Suppressor macrophage (primary cell): ENCODE measurements around the gene CCL22.
"Not testable (repeated sequence)": the region's sequence is repeated elsewhere in the genome, so short reads cannot be mapped to it uniquely, and the experiment has no call there.

Source experiments
- DNase-seq, 4 experiments: peaks; one replicate each; pipeline ENCODE4 v3.0.0-alpha.2; 2020 to 2022

Gene CCL22

DNA sequence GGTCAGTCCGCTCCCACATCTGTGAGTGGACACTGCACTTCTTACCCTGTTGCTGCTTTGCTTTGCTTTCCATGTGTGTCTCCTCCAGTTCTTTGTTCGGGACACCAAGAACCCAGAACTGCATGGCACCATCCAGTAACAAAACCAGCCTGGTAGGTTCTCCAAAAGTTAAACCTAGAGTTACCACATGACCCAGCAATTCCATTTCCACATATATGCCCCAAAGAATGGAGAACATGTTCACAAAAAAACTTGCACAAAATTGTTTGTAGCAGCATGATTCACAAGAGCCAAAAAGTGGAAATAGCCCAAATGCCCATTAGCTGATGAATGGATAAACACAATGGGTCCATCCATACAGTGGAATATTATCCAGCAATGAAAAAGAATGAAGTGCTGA is 10.3 kb upstream of the CCL22 start:
- peak; percentile 55 to 83 (median 68) for DNase-seq

DNA sequence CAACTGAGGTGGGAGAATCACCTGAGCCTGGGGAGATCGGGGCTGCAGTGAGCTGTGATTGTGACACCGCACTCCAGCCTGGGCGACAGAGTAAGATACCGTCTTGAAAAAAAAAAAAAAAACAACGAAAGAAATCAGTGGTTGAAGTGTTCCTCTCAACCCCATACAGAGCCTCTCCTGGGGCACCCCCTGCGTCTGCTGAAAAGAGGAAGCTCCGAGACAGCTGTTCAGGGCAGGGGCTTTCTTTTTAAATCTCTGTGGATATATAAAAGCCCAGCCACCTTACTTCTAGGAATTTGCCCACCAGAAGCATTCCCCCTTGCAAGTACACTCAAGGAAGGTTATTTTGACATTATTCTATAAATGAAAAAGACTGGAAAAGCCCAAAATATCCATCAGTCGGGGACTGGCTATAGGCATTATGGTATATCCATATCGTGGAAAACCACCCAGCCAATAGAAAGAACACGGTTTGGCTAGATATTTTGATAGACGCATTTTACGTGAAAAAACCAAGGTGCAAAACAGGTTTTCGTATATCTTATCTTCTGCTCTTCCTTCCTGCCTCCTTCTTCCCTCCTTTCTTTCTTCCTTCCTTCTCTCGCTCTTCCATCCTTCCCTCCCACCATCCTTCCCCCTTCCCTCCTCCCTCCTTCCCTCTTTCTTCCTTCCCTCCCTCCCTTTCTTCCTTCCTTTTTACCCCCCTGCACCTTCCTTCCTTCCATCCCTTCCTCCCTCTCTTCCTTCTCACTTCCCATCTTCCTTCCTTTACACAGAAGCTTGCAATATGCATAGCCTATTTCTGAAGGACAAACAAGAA is 9.2 kb upstream of the CCL22 start:
- DNase-seq = peak; percentile 53 to 78 (median 74)

DNA sequence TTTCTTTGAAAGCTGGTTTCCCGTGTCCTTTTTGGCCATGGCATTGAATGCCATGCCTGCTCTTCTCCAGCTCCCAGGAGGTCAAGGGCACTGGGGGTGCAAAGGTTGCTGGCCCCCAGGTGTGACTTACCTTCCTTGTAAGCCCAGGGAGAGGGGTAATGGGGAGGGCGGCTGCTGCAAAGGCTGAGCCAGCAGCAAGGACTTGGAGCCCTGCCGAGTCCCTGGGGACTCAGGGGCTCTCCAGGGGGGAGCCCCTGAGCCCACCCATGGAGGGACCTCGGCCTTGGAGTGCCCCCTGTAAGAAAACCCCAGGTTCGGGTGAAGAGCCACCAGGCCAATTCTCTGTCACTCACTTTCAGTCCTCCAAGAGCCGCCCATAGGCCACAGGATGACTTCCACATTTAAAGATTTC is 5.9 kb upstream of the CCL22 start:
- DNase-seq = no peak

DNA sequence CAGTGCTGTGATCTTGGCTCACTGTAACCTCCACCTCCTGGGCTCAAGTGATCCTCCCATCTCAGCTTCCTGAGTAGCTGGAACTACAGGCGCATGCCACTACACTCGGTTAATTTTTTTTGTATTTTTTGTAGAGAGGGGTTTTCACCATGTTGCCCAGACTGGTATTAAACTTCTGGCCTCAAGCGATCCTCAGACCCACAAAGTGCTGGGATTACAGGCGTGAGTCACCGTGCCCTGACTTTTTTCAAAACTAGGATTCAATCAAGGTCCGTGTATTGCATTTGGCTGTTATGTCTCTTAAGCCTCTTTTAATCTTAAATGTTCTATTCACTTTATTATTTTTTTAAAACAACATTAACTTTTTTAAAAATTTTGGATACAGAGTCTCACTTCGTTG is 4.3 kb upstream of the CCL22 start:
- no peak for DNase-seq

DNA sequence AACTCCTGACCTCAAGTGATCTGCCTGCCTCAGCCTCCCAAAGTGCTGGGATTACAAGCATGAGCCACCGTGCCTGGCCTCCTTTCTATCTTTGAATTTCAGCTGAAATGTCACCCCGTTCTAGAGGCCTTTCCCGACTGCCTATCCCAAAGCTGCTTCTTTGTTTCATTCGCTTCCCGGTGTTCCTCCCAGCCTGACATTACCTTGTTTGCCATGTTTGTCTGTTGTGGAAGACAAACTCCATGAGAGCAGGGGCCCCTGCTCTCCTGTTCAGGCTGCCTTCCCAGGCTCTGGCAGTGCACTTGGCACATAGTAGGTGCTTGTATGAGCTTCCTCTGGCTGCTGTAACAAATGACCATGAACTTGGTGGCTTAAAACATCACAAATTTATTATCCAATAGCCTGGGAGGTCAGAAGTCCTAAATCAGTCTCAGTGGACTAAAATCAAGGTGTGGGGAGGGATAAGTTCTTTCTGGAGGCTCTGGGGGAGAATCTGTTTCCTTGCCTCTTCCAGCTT is 2.6 kb upstream of the CCL22 start:
- no peak for DNase-seq

DNA sequence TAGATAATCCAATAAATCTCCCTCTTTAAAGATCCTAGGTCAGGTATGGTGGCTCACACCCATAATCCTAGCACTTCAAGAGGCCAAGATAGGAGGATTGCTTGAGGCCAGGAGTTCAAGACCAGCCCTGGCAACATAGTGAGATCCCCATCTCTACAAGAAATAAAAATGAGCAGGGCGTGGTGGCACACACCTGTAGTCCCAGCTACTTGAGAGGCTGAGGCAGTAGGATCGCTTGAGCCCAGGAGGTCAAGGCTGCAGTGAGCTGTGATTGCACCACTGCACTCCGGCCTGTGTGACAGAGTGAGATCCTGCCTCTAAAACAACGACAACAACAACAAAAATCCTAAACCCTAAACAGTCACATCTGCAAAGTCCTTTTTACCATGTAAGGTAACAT is 2.0 kb upstream of the CCL22 start:
- DNase-seq = no peak

DNA sequence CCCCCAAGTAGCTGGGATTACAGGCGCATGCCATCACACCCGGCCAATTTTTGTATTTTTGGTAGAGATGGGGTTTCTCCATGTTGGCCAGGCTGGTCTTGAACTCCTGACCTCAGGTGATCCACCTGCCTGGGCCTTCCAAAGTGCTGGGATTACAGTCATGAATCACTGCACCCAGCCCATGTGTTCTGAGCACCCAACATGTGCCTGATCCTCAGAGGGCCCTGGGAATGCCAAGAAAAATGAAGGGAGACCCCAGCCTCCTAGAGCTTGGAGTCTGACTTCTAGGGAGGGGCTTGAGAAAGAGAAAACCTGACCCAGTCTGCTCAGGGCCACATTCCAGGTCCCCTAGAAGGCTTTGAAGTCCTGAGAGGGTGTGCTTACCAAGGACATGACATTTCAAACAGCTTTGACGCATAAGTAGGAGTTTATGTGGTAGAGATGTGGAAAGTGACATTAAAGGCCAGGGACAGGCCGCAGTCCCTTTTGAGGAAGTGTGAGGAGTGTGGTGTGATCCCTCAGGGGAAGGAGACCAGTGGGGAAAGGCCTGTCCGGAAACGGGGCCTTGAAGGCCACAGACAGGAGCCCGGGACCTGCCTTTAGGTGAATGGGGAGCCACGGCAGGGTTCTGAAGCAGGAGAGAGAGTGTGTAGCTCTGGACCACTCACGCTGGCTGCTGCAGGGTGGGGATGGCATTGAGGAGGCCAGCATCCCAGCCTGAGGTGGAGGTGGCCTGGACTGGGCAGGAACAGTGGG is 1.1 kb upstream of the CCL22 start:
- peak; percentile 67 to 87 (median 86) for DNase-seq

DNA sequence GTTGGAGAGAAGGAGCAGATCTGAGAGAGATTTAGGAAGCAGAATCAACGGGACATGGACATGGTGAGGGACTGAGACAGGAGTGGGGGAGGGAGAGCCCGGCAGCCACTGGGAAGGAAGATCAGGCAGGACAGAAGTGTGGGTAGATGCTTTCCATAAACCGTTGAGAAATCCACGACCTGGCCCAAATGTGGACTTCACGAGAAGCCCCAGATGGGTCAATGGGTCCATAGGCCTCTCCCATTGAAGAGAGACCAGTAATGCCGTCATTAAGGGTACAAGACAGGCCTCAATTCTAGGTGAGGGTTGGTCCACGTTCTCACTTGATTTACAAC is 530 bp upstream of the CCL22 start:
- peak in 2 of 4 experiments; percentile 53 for DNase-seq

DNA sequence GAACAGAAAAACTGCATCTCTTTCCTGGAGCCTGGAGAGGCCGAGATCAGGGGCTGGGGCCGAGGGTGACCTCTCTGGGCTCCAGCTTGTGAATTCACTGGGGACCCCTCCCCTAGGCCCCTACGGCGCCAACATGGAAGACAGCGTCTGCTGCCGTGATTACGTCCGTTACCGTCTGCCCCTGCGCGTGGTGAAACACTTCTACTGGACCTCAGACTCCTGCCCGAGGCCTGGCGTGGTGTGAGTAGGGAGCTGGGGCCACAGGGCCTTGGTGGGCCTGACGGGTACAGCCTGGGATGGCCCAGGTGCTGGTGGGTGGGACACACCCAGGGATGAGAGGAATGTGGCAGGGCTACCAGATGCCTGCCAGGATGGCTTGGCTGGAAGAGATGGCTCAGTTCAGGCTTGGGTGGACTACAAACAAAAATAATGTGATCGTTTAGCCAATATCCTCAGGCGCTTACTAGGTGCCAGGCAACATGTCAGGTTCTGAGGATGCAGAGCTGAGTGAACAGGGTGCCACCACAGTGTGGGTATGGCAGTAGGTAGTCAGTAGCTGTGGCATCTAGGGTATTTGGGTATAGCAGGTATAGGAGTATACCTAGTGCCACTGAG is 1.8 kb downstream of the CCL22 start:
- DNase-seq = no peak

DNA sequence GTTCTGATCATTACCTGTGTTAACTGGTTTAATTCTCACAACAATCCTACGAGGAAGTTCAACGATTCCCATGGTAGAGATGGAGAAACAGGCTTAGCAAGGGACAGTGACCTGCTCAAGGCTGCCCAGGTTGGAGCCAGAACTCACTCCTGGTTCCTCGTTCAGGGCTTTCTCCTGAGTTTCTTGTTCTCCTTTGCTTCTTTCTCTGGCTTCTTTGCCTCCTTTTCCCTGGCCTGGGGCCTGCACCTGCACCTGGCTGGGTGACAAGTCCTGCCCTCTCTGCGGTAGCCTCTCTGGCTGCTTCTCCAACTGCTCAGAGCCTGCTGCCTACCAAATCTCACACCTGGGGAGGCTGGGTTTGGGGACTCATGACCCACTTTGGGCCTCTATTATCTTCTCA is 2.8 kb downstream of the CCL22 start:
- no peak for DNase-seq

DNA sequence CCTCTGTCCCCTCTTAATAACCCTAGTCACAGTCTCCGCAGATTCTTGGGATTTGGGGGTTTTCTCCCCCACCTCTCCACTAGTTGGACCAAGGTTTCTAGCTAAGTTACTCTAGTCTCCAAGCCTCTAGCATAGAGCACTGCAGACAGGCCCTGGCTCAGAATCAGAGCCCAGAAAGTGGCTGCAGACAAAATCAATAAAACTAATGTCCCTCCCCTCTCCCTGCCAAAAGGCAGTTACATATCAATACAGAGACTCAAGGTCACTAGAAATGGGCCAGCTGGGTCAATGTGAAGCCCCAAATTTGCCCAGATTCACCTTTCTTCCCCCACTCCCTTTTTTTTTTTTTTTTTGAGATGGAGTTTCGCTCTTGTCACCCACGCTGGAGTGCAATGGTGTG is 5.6 kb downstream of the CCL22 start:
- no peak for DNase-seq

DNA sequence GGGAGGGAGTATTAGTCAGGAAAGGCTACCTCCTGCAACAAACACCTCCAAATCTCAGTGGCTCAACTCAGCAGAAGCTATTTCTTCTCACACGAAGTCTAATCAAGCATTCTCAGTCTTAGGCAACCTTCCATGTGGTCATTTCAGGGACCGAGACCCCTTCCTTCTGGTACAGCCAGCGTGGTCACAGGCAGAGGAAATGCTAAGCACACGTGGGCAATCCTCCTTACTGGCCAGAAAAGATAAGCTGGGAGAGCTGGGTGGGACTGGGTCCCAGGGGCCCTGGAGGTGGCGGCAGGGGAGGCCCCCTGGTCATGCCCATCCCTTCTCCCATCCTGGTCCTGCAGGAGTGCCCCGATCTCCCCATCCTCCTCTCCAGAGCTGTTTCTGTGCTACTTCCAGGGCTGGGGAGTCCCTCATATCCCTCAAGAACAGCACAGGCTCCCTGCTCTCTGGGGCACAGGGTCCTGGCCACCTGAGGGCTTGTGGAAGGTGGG is 8.0 kb downstream of the CCL22 start:
- peak in 2 of 4 experiments; percentile 36 to 56 for DNase-seq

DNA sequence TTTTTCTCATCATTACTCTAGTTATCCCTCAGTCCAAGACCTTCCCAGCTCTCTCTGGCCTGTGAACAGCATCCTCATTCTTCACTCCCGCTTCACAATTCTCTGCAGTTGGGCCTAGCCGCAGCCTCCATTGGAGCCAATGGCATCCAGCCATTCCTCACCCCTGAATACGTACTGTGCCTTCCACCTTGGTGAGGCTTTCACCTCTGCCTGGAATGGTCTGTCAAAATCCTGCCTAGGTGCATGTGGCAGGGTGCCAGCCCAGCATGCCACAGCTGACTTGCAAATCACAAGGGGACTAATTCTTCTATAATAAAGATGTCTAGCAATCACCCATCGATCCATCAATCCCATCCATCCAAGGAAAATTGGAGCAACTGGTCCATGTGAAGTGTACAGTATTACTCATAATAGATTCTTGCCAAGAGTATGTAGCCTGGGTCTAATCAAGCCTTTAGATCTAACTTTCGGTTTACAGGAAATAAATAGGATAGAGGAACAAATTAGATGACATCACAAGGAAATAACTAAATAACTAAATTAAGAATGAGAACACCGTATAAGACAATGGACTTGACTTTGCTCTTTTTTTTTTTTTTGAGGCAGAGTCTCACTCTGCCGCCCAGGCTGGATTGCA is 8.7 kb downstream of the CCL22 start:
- DNase-seq = no peak

DNA sequence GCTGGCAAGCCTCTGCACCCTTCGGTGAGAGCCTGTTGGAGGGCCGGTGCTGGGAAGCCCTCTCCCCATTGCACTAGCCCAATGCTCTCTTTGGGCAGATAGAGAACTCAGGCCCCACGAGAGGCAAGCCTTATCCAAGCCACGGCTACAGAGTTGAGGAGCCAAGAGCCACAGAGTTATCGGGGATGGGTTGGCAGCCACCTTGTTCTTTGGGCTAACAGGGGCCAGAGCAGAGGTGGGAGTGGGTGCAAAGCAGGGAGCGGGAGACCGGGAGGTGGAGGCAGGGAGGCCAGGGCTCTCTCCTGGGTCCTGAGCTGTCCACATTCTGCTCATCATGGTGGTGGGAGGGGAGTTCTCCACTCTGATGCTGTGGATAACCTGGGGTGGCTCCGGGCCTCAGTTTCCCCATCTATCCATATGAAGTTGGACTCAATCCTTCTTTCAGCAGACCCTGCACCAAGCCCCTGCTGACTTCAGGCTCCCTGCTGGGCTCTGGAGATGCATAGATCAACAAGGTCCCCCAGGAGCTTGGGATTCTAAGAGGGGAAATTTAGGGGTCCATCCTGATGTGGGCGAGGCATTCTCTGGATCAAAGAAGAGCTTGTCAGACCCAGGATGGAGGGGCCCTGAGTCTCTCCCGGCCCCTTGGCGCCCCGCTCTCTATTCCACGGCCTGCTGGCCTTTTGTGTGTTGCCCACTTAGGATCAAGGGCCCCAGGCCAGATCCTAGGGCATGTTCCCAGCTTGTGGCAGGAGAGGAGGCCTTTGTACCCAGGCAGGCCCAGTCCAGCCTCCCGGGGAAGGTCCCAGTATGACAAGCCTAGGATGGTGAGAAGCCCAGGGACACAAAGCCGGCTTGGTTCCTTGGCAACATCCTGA is 13.2 kb downstream of the CCL22 start:
- no peak for DNase-seq

DNA sequence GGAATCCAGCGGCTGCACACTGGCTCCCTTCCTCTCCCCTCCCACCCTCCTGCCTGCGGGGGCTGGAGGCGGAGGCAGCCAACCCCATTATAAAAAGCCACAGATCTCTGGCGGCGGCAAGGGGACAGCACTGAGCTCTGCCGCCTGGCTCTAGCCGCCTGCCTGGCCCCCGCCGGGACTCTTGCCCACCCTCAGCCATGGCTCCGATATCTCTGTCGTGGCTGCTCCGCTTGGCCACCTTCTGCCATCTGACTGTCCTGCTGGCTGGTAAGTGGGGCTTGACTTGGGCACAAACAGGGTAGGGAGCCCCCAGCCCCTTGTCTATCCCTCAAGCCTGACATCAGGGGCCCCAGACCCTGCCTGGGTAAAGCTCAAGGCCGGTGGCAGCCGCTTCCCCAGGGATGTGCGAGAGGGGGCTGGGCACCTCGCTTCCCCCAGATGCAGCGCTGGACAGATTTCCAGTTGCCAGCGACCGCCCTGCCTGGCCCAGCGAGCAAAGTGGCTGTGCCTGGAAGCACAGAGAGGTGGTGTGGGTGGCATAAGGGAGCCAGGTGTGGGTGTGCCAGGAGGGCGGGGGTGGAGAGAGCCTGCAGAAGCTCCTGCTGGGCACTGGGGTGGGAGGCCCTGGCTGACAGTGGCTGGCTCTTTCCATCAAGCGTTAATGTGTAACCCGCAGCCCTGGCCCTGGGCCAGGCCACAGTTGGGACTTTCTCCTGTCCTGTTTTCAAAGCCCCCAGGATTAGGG is 14.0 kb downstream of the CCL22 start, which contains the start of gene CX3CL1:
Gene CX3CL1 (plus strand): TSS at position 119 of the 745 bp plus-strand sequence. CDS start 79 bp downstream, at position 198.
- no peak for DNase-seq

DNA sequence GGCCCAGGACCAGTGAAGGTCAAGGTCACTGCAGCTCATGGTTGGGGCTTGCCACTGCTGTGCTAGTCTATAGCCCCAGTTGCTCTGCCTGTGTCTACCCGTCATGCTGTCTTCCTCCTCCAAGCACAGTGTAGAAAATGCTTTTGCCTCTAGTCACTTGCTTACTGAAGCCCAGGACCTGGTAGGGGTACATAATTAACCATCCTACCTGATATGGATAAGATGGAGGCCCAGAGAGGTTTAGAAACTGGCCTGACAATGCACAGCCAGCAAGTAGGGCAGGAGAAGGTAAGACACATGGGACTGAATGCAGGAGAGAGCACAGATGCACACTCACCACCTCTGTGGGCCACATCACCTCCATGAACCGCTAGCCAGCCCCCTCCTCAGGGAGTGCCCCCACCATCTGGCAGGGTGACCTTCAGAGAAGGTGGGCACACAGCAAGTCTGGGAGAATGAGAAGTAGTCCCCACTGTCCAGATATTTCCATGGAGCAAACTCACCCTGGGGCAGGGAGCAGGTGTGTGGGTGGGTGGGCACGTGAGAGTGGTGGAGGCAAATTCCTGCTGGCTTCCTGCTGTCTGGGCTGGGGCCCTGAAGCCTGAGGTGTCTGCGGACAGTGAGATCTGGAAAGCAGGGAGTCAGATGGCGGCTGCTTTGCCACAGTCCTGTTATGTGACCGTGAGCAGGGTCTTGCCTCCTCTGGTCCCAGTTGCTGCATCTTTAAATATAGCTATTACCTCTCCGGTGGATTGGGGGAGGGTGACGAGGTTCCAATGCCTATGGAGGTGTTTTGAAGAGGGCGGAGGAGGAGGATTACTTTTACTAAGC is 14.7 kb downstream of the CCL22 start:
- DNase-seq = no peak

DNA sequence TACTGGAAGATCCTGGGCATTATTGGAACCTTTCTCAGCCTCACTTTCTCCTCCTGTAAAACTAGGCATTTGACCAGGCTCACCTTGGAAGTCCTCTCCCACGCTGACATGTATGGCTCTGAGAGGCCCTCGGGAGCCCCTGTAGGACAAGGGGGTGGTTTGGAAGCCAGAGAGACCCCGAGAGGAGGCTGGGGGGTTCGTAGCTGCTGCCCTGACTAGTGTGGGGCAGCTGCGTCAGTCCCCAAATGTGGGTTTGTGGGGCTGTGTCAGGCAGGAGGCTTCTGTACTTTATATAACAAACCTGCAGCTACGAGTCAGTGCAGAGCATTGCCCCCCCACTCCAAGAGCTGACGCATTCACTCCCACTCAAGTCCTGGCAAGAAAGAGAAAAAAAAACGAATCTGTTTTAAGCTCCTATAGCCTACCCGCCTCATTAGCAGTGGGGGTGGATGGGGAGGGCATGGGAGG is 15.5 kb downstream of the CCL22 start:
- no peak for DNase-seq

DNA sequence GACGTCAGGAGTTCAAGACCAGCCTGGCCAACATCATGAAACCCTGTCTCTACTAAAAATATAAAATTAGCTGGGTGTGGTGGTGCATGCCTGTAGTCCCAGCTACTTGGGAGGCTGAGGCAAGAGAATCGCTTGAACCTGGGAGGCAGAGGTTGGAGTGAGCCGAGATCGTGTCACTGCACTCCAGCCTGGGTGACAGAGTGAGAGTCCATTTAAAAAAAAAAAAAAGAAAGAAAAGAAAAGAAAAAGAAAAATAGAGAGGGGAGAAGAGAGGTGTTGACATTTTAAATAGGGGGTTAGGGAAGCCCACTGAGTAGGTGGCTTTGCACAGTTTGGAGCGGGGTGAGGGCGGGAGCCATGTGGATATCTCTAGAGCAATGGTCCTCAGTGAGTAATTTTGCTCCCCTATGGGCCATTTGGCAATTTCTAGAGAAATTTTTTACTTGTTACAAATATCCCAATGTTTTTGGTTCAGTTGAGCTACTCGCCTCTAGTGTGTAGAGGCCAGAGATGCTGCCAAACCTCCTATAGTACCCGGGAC is 16.4 kb downstream of the CCL22 start:
- not testable (repeated sequence) for DNase-seq

DNA sequence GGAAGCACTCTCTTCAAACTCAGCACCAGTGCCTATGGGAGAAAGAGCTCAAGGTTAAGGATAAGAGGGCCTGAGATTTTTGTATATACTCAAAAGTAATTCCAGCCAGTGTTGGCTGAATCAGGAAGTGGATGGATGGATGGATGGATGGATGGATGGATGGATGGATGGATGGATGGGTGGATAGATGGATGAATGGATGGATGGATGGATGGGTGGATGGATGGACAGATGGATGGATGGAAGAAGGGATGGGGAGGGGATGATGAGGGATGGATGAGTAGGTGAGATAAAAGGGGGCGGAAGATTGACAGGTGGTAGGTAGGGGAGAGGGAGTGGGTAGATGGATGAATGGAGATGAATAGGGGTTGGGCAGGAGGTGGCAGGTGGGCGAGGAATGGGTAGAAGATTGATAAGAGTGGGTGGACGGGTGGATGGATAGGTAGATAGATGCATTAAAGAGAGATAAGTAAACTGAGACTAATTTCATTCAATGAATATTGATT is 17.8 kb downstream of the CCL22 start:
- no peak for DNase-seq
